Thoracic aorta (tissue), 2 donors: ENCODE results near the gene ACKR2. TPM values are rescaled to one million over a fixed set of nuclear protein-coding genes. Genes with fewer than 3 reads are reported as not detected.

Source experiments
- ATAC-seq: fragments of 150-250 bp; one replicate; pipeline ENCODE4 v1.8.0; 2017; ENCODE audit warnings: low read depth; ENCODE audit not compliant: insufficient number of reproducible peaks, low FRiP score
- DNase-seq: peaks from one replicate; pipeline ENCODE4 v3.0.0-alpha.2; 2020; ENCODE audit warnings: low spot score
- H3K27ac ChIP-seq, 2 donors: fragments of 200-600 bp; sonication (generic); 1 replicate in 1 of 2; 2 replicates in 1 of 2; pipeline ENCODE4 v1.5.1; 2016; ENCODE audit warnings: mild to moderate bottlenecking in 2 of 2, moderate library complexity in 2 of 2
- H3K27me3 ChIP-seq: fragments of 200-600 bp; sonication (generic); replicated peaks from 2 replicates; pipeline ENCODE4 v1.6.0; 2016; ENCODE audit warnings: mild to moderate bottlenecking; ENCODE audit not compliant: insufficient read depth
- H3K36me3 ChIP-seq: fragments of 200-600 bp; sonication (generic); one replicate; pipeline ENCODE4 v1.5.1; 2016
- H3K4me1 ChIP-seq, 2 donors: fragments of 200-600 bp; sonication (generic); 1 replicate in 1 of 2; 2 replicates in 1 of 2; pipeline versions ENCODE4 v1.5.1 to v1.6.0; 2016; ENCODE audit warnings: low read depth in 2 of 2, mild to moderate bottlenecking in 1 of 2; ENCODE audit not compliant: control insufficient read depth in 1 of 2
- H3K4me3 ChIP-seq: fragments of 200-600 bp; sonication (generic); 2 replicates; pipeline ENCODE4 v1.5.1; 2016; ENCODE audit warnings: mild to moderate bottlenecking
- H3K9me3 ChIP-seq: fragments of 200-600 bp; sonication (generic); 2 replicates; pipeline ENCODE4 v1.5.1; 2016
- CTCF ChIP-seq: fragments of 200-600 bp; sonication (generic); IDR thresholded peaks from one replicate; pipeline ENCODE4 v1.5.1; 2019; ENCODE audit warnings: antibody characterized with exemption
- total RNA-seq, 2 donors: library from RNA; depleted of rRNA; stranded (reverse); fragments of >200 nt; gene quantifications; one replicate each; pipeline versions ENCODE4 v1.1.0 to v1.2.3, GENCODE V29; 2016

The ACKR2 gene
- total RNA-seq, 2 donors from 2014 or later = 10.0 to 11.9 TPM

GRCh38 chr3:42853056-42853455 lies 43.8 kb downstream of the ACKR2 start:
- no peaks in the 10 kb centered on the region for H3K9me3 ChIP-seq
- no peak for TF ChIP-seq CTCF
- DNase-seq = no peak
- H3K4me3 ChIP-seq = no peak overlapping the region
- peaks cover 18 to 25% of the 10 kb centered on the region in 2 donors for H3K4me1 ChIP-seq
- peak overlapping the region; percentile 63 to 73 for H3K27ac ChIP-seq
- no peaks in the 10 kb centered on the region for H3K36me3 ChIP-seq
- H3K27me3 ChIP-seq = no peaks in the 10 kb centered on the region
- no peak for ATAC-seq

GRCh38 chr3:42853739-42854302 lies 44.6 kb downstream of the ACKR2 start:
- Histone ChIP-seq H3K27me3 (no peaks in the 10 kb centered on the region), H3K9me3 (no peaks in the 10 kb centered on the region), H3K36me3 (no peaks in the 10 kb centered on the region), H3K4me3 (no peak overlapping the region), H3K4me1 (peaks cover 18 to 25% of the 10 kb centered on the region in 2 donors), H3K27ac (no peak overlapping the region)
- ATAC-seq = no peak
- no peak for TF ChIP-seq CTCF
- DNase-seq = no peak

- no peaks in the 10 kb centered on the region for H3K9me3 ChIP-seq
- no peaks in the 10 kb centered on the region for H3K27me3 ChIP-seq
- ATAC-seq (no peak), DNase-seq (no peak)
- peaks cover 18 to 25% of the 10 kb centered on the region in 2 donors for H3K4me1 ChIP-seq
- H3K36me3 ChIP-seq = no peaks in the 10 kb centered on the region
- H3K27ac ChIP-seq = no peak overlapping the region
- TF ChIP-seq CTCF = no peak
- no peak overlapping the region for H3K4me3 ChIP-seq
Observed at GRCh38 chr3:42855219-42855546, 45.9 kb downstream of the ACKR2 start.

- no peak for TF ChIP-seq CTCF
- no peak overlapping the region for H3K27ac ChIP-seq
- H3K27me3 ChIP-seq = no peaks in the 10 kb centered on the region
- H3K4me1 ChIP-seq = peaks cover 18 to 25% of the 10 kb centered on the region in 2 donors
- H3K36me3 ChIP-seq = no peaks in the 10 kb centered on the region
- no peak for ATAC-seq
- no peak overlapping the region for H3K4me3 ChIP-seq
- no peaks in the 10 kb centered on the region for H3K9me3 ChIP-seq
- DNase-seq = no peak
Observed at GRCh38 chr3:42855547-42856380, 46.5 kb downstream of the ACKR2 start.

GRCh38 chr3:42856544-42856943 lies 47.3 kb downstream of the ACKR2 start:
- ATAC-seq = no peak
- no peak for TF ChIP-seq CTCF
- no peak overlapping the region for H3K4me3 ChIP-seq

More at GRCh38 chr3:42856544-42856943, 47.3 kb downstream of the ACKR2 start:
- peaks cover 17 to 20% of the 10 kb centered on the region in 2 donors for H3K4me1 ChIP-seq
- no peaks in the 10 kb centered on the region for H3K9me3 ChIP-seq
- H3K27me3 ChIP-seq = no peaks in the 10 kb centered on the region
- no peaks in the 10 kb centered on the region for H3K36me3 ChIP-seq
- no peak overlapping the region for H3K27ac ChIP-seq
- no peak for DNase-seq
